K562 (cell line): ENCODE data around the gene MCC. TPM values are rescaled to one million over a fixed set of nuclear protein-coding genes. Genes with fewer than 3 reads are reported as not detected.

Experiments
- ATAC-seq: fragments of 200-7000 bp; cut with Tn5 transposase; 3 replicates; pipeline ENCODE4 v1.9.1; 2020; ENCODE audit warnings: moderate library complexity
- BruUV-seq: library from RNA; stranded (reverse); fragments of 400-500 nt; replicated peaks from 2 replicates; lab custom pipeline; 2021; lab: Mats Ljungman, UMichigan
- CTCF ChIA-PET: fragments of 300-600 bp; formaldehyde crosslinking; extraction: SDS; loops from one replicate; lab custom pipeline; 2021; ENCODE audit warnings: low intra/inter-chr PET ratio; lab: Yijun Ruan, JAX
- POLR2A ChIA-PET: fragments of 300-600, 350-650 bp; sonication (Branson Sonifier 250); formaldehyde crosslinking; extraction: SDS; loops from one replicate; lab custom pipeline; 2021; ENCODE audit warnings: antibody characterized with exemption, inconsistent platforms; lab: Yijun Ruan, JAX
- DNase-seq, 4 experiments: peaks; one replicate each; pipeline versions ENCODE4 v3.0.0 to v3.0.0-alpha.2; 2011 to 2018; ENCODE audit warnings: low spot score in 3 of 4, mixed read lengths in 3 of 4; ENCODE audit errors: extremely low read depth in 1 of 4
- FAIRE-seq: peaks from 2 replicates; lab custom pipeline; 2011; peaks lifted over from hg19 to GRCh38; lab: Jason Lieb, UNC
- H2AFZ ChIP-seq: 2 replicates; pipeline ENCODE4 v1.6.0; 2011; ENCODE audit warnings: low read depth, low read length, control low read depth, inconsistent platforms
- H3K27ac ChIP-seq: fragments of 200-600 bp; 3 replicates; pipeline ENCODE4 v1.8.0; 2011; ENCODE audit warnings: low read depth, mild to moderate bottlenecking, control low read depth, inconsistent platforms, low read length, moderate library complexity, mixed read lengths; ENCODE audit errors: extremely low read depth
- H3K27me3 ChIP-seq, 2 experiments: fragments of 300-600 bp in 1 of 2; 2 replicates in 1 of 2; 3 replicates in 1 of 2; pipeline versions ENCODE4 v1.6.0 to v1.8.0; 2011; ENCODE audit warnings: inconsistent platforms in 2 of 2, low read length in 2 of 2, mild to moderate bottlenecking in 1 of 2, mixed read lengths in 1 of 2, moderate library complexity in 1 of 2; ENCODE audit not compliant: control insufficient read depth in 2 of 2, insufficient read depth in 2 of 2
- H3K36me3 ChIP-seq: fragments of 300-600 bp; 3 replicates; pipeline ENCODE4 v1.8.0; 2011; ENCODE audit warnings: mild to moderate bottlenecking, low read length, inconsistent platforms; ENCODE audit not compliant: control insufficient read depth, insufficient read depth
- H3K4me1 ChIP-seq, 2 experiments: fragments of 200-600 bp in 1 of 2; replicated peaks in 1 of 2; 2 replicates in 1 of 2; 3 replicates in 1 of 2; pipeline versions ENCODE4 v1.5.1 to v1.8.0; 2011; ENCODE audit warnings: inconsistent platforms in 2 of 2, low read length in 2 of 2, mild to moderate bottlenecking in 1 of 2, mixed read lengths in 1 of 2, moderate library complexity in 1 of 2; ENCODE audit not compliant: control insufficient read depth in 2 of 2, insufficient read depth in 2 of 2
- H3K4me2 ChIP-seq: 2 replicates; pipeline ENCODE4 v1.6.1; 2011; ENCODE audit warnings: low read length, control low read depth, inconsistent platforms, mixed read lengths; ENCODE audit not compliant: insufficient read depth
- H3K4me3 ChIP-seq: fragments of 200-600 bp; sonication (generic), shearing (Covaris generic); 2 replicates; pipeline ENCODE4 v1.5.1; 2016; ENCODE audit warnings: control low read depth, inconsistent platforms
- H3K79me2 ChIP-seq: fragments of 200-600 bp; 3 replicates; pipeline ENCODE4 v1.8.0; 2011; ENCODE audit warnings: low read length, inconsistent platforms; ENCODE audit not compliant: control insufficient read depth, insufficient read depth
- H3K9ac ChIP-seq, 2 experiments: 2 replicates each; pipeline versions ENCODE4 v1.6.0 to v1.6.1; 2011; ENCODE audit warnings: low read depth in 2 of 2, low read length in 2 of 2, control low read depth in 1 of 2, inconsistent platforms in 1 of 2, mild to moderate bottlenecking in 1 of 2, mixed read lengths in 1 of 2; ENCODE audit not compliant: insufficient read depth in 1 of 2
- H3K9me1 ChIP-seq: one replicate; pipeline ENCODE4 v1.6.0; 2011; ENCODE audit warnings: inconsistent platforms, mild to moderate bottlenecking, low read length, moderate library complexity; ENCODE audit not compliant: control insufficient read depth, insufficient read depth
- H3K9me3 ChIP-seq: replicated peaks from 2 replicates; pipeline ENCODE4 v1.5.1; 2011; ENCODE audit warnings: low read depth, low read length, inconsistent platforms; ENCODE audit not compliant: control insufficient read depth, insufficient read depth
- H4K20me1 ChIP-seq: replicated peaks from 2 replicates; pipeline ENCODE4 v1.6.1; 2011; ENCODE audit warnings: low read length, inconsistent platforms, mixed read lengths; ENCODE audit not compliant: control insufficient read depth, insufficient read depth
- ELK3 ChIP-seq: fragments of 450-650 bp; formaldehyde crosslinking; IDR thresholded peaks from 2 replicates; pipeline ENCODE4 v1.4.0; 2020; ENCODE audit warnings: mild to moderate bottlenecking
- NKRF ChIP-seq: fragments of 450-650 bp; IDR thresholded peaks from 2 replicates; pipeline ENCODE4 v1.6.1; 2016; ENCODE audit warnings: borderline replicate concordance
- RERE ChIP-seq: sonication (generic); formaldehyde crosslinking; IDR thresholded peaks from 2 replicates; pipeline ENCODE4 v1.8.0; 2023; ENCODE audit warnings: missing genetic modification reagents, mild to moderate bottlenecking, borderline replicate concordance
- SRSF1 ChIP-seq: fragments of 200-400 bp; formaldehyde crosslinking; IDR thresholded peaks from 2 replicates; pipeline ENCODE4 v1.6.1; 2017; ENCODE audit warnings: mild to moderate bottlenecking, low read depth, low read length, moderate library complexity
- WGBS: fragments of 100-300 bp; shearing (Covaris generic); methylation state at CpG from one replicate; pipeline ENCODE4 v1.1.6; 2016; ENCODE audit warnings: low coverage, mixed read lengths; ENCODE audit not compliant: insufficient coverage; ENCODE audit errors: missing lambda C conversion rate; 5-methylcytosine and 5-hydroxymethylcytosine counted together
- in situ Hi-C: fragments of 300-500 bp; cut with MboI; formaldehyde crosslinking; loops from 4 replicates; pipeline ENCODE4 v1.15.0; 2018; ENCODE audit warnings: inconsistent platforms, mixed read lengths
- intact Hi-C: fragments of 100-400 bp; cut with micrococcal nuclease; formaldehyde crosslinking; loops from 2 replicates; pipeline ENCODE4 v1.14.2; 2022
- polyA plus RNA-seq, 8 experiments: library from polyadenylated mRNA; depleted of rRNA in 4 of 8; stranded (reverse) in 5 of 8; unstranded in 3 of 8; fragments of >200 nt; fragmentation: Nextera tagmentation in 2 of 8; fragmentation: Illumina TruSeq in 1 of 8; extraction: Ambion mirVana in 2 of 8; extraction: Trizol in 1 of 8; gene quantifications; 2 replicates each; pipeline versions ENCODE4 v1.2.1 to v1.2.3, GENCODE V29; 2011 to 2014; ENCODE audit warnings: inconsistent platforms in 1 of 8, missing spikeins in 1 of 8
- total RNA-seq, 7 experiments: library from RNA; depleted of rRNA in 6 of 7; stranded (reverse); fragments of >200 nt in 6 of 7; fragmentation: Illumina TruSeq in 2 of 7; extraction: Trizol in 2 of 7; gene quantifications; 2 replicates each; pipeline versions ENCODE4 v1.2.1 to v1.2.3, GENCODE V29; 2011 to 2021; ENCODE audit warnings: low replicate concordance in 1 of 7

MCC gene
- total and polyA plus RNA-seq, 9 of the 15 experiments (the other 6 are each of a cell fraction or from before 2014, with no cell fraction given): 0.04 to 0.24 (median 0.06) TPM; not detected in 1

- Histone ChIP-seq H3K9me3 (no peaks in the 10 kb centered on the region), H3K4me2 (no peak overlapping the region), H3K9me1 (no peaks in the 10 kb centered on the region), H3K4me3 (no peak overlapping the region), H3K4me1 (peaks cover 0 to 9% of the 10 kb centered on the region in 2 experiments; a peak in 2 of 5 replicates), H3K36me3 (no peaks in the 10 kb centered on the region), H2AFZ (no peak overlapping the region), H3K27me3 (peaks cover 33 to 44% of the 10 kb centered on the region in 2 experiments), H3K9ac (no peak overlapping the region), H3K27ac (no peak overlapping the region), H4K20me1 (no peaks in the 10 kb centered on the region), H3K79me2 (no peaks in the 10 kb centered on the region)
- CTCF ChIA-PET: no interaction called here
- no TSS peak for BruUV-seq
- DNase-seq (no peak), ATAC-seq (no peak), FAIRE-seq (no peak)
- in situ Hi-C loops: no loop called here
- intact Hi-C loops: no loop called here
- WGBS: 3% methylated on average over 11 of the region's 11 CpGs
- POLR2A ChIA-PET: interaction anchor here (1.2 to 2.1 kb wide), 2 partner anchors 11 to 27 kb away, joined by 4 to 5 read pairs; no protein-coding TSS in a partner anchor
- TF ChIP-seq SRSF1 (no peak), NKRF (no peak), RERE (CRISPR knock-in tag) (no peak), ELK3 (CRISPR knock-in tag) (no peak)
These were observed 194.3 kb downstream of the MCC start for GRCh38 chr5:113293975-113294310.
